Muscle of leg (tissue), 11 donors: ENCODE data around the gene AFAP1. TPM values are rescaled to one million over a fixed set of nuclear protein-coding genes. Genes with fewer than 3 reads are reported as not detected.

ENCODE experiments used
- DNase-seq: peaks from one replicate; pipeline ENCODE4 v3.0.0; 2013
- H3K27ac ChIP-seq: one replicate; pipeline ENCODE4 v1.5.1; 2013; ENCODE audit warnings: mild to moderate bottlenecking, low read length, control low read depth
- H3K27me3 ChIP-seq: one replicate; pipeline ENCODE4 v1.6.1; 2013; ENCODE audit warnings: low read length; ENCODE audit not compliant: control insufficient read depth, insufficient read depth
- H3K36me3 ChIP-seq: one replicate; pipeline ENCODE4 v1.6.1; 2013; ENCODE audit warnings: low read length; ENCODE audit not compliant: control insufficient read depth, insufficient read depth
- H3K4me1 ChIP-seq: one replicate; pipeline ENCODE4 v1.6.1; 2013; ENCODE audit warnings: low read length; ENCODE audit not compliant: control insufficient read depth, insufficient read depth
- H3K4me3 ChIP-seq: one replicate; pipeline ENCODE4 v1.5.1; 2013; ENCODE audit warnings: low read length, control low read depth
- H3K9me3 ChIP-seq: replicated peaks from 2 replicates; pipeline ENCODE4 v1.6.1; 2013; ENCODE audit warnings: low read depth, low read length; ENCODE audit not compliant: control insufficient read depth
- WGBS: methylation state at CpG from one replicate; pipeline ENCODE4 v1.1.5; 2013; ENCODE audit warnings: missing lambda C conversion rate; ENCODE audit not compliant: insufficient coverage; 5-methylcytosine and 5-hydroxymethylcytosine counted together
- polyA plus RNA-seq, 8 donors: library from polyadenylated mRNA; unstranded; fragments of 120-200 nt; gene quantifications; one replicate each; pipeline versions ENCODE4 v1.2.1 to v1.2.3, GENCODE V29; 2013; ENCODE audit warnings: inconsistent platforms in 1 of 8, low replicate concordance in 1 of 8; ENCODE audit not compliant: insufficient read length in 8 of 8, insufficient read depth in 1 of 8
- total RNA-seq: library from RNA; stranded (reverse); fragments of 120-200 nt; gene quantifications from one replicate; pipeline ENCODE4 v1.2.4, GENCODE V29; 2013

Gene AFAP1
- total and polyA plus RNA-seq, 9 donors = 21.9 to 43.0 (median 34.3) TPM

- peaks cover 26% of the 10 kb centered on the region for H3K4me1 ChIP-seq
- DNase-seq = peak; percentile 90
These were observed 21.4 kb upstream of the AFAP1 start for GRCh38 chr4:7960790-7961655.

DNA sequence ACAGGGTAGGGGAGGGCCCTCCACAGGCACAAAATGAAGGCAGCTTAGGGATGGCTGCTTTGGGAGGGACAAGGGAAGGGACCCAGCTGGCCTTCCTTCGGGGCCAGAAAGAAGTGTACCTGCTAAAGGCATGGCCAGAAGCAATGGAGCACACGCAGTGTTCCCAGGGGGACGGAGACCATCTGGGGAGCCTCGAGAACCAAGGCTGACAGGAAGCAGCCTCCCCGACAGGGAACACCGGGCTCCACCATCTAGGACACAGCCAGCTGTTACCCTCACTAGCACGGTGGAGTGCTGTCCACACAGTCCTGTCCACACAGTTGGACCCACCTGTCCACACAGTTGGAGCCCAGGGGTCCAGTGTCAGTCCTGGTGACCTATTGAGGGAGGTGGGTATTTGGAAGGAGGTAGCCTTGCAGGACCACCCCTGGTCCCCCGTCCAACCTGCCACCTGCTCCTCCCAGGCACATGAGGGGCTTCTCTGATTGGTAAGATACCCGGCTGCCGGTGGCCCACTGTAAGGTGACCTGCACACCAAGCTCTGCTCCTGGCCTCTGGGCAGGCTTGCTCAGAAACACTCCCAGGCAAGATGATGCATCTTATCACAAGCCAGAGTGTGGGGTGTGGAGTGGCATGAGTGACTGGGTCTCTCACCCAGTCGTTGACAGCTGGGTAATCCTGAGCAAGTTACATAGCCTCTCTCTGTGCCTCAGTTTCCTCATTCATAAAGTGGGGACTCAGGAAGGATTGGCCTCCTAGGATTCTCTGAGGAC is 20.5 kb upstream of the AFAP1 start:
- Histone ChIP-seq H3K27ac (no peak overlapping the region), H3K9me3 (no peaks in the 10 kb centered on the region), H3K27me3 (no peaks in the 10 kb centered on the region), H3K4me1 (peaks cover 22% of the 10 kb centered on the region), H3K4me3 (no peak overlapping the region), H3K36me3 (no peaks in the 10 kb centered on the region)
- WGBS = 73% methylated on average over 4 of the region's 11 CpGs
- DNase-seq = no peak

More at GRCh38 chr4:7960790-7961655, 21.4 kb upstream of the AFAP1 start:
- no peaks in the 10 kb centered on the region for H3K9me3 ChIP-seq
- WGBS = 53% methylated on average over 8 of the region's 19 CpGs
- H3K36me3 ChIP-seq = no peaks in the 10 kb centered on the region
- H3K4me3 ChIP-seq = no peak overlapping the region
- H3K27me3 ChIP-seq = no peaks in the 10 kb centered on the region
- no peak overlapping the region for H3K27ac ChIP-seq

- no peaks in the 10 kb centered on the region for H3K9me3 ChIP-seq
- H3K27ac ChIP-seq = no peak overlapping the region
- DNase-seq = no peak
- peaks cover 18% of the 10 kb centered on the region for H3K4me1 ChIP-seq
- no peaks in the 10 kb centered on the region for H3K36me3 ChIP-seq
- H3K27me3 ChIP-seq = no peaks in the 10 kb centered on the region
- 92% methylated on average over 2 of the region's 7 CpGs for WGBS
- no peak overlapping the region for H3K4me3 ChIP-seq
These were observed 19.4 kb upstream of the AFAP1 start for GRCh38 chr4:7959078-7959477.

DNA sequence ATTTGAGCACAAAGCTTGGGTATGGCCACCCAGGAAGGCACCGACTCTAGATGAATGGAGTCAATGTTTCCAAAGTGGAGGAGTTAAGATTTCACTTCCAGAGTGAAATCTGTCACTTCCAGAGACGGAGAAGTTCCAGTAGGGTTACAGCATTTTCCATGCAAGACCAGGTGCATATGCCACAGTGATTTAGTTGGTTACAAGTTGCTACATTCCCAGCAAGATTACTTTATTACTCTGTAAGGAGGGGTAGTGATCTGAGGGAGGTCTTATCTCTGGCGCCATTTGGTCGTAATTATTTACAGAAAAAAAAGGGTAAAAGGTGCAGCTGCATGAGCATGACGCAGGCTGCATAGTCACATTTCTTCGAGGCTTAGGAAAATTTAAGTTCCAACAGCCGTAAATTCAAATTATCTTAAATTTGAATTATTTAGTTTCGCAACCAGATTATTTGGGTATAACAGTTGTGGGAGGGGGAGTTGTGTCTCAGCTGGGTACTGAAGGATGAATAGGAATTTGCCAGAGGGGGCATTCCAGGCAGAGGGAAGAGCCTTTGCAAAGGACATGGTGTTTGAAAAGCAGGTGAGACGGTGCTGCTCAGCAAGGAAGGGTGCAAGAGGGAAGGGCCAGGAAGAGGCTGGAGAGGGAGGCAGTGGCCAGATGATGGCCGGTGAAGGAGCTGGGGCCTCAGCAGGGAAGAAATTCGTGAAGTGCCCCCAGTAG is 17.4 kb upstream of the AFAP1 start:
- Histone ChIP-seq H3K27me3 (no peaks in the 10 kb centered on the region), H3K4me3 (no peak overlapping the region), H3K9me3 (no peaks in the 10 kb centered on the region), H3K36me3 (no peaks in the 10 kb centered on the region), H3K4me1 (peaks cover 18% of the 10 kb centered on the region), H3K27ac (no peak overlapping the region)
- WGBS = 64% methylated on average over 4 of the region's 11 CpGs
- no peak for DNase-seq

DNA sequence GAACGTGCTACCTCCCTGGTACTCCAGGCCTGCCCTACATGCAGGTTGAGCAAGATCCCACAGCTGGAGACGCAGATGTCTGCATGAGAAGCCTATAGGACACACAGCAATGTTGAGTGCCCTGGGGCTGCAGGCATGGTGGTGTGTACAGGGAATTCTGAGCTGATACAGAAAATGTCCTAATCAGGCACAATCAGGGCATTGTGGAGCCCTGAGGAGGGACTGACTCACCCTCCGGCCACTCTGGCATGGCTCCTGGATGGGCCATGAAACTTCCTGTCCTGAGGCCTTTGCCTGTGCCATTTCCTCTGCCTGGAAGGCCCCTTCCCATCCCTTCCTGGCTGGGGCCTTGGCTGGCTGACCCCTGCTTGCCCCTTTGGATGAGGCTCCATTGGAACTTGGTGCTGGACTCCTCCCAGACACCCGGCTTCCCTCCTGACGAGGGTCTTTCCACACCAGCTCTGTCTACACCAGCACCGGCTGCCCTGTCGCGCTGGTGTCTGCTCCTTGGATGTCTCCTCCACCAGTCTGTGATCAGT is 16.7 kb upstream of the AFAP1 start:
- Histone ChIP-seq H3K4me3 (no peak overlapping the region), H3K27ac (no peak overlapping the region), H3K27me3 (no peaks in the 10 kb centered on the region), H3K4me1 (peaks cover 18% of the 10 kb centered on the region), H3K9me3 (no peaks in the 10 kb centered on the region), H3K36me3 (no peaks in the 10 kb centered on the region)
- no peak for DNase-seq
- WGBS = no CpG with 5 or more reads among the region's 8 CpGs

GRCh38 chr4:7955393-7955792 is 15.7 kb upstream of the AFAP1 start:
- no peak overlapping the region for H3K4me3 ChIP-seq
- DNase-seq = no peak
- H3K4me1 ChIP-seq = peaks cover 10% of the 10 kb centered on the region
- WGBS = 90% methylated on average over 2 of the region's 4 CpGs
- H3K27ac ChIP-seq = no peak overlapping the region
- no peaks in the 10 kb centered on the region for H3K27me3 ChIP-seq
- no peaks in the 10 kb centered on the region for H3K9me3 ChIP-seq
- H3K36me3 ChIP-seq = no peaks in the 10 kb centered on the region

DNA sequence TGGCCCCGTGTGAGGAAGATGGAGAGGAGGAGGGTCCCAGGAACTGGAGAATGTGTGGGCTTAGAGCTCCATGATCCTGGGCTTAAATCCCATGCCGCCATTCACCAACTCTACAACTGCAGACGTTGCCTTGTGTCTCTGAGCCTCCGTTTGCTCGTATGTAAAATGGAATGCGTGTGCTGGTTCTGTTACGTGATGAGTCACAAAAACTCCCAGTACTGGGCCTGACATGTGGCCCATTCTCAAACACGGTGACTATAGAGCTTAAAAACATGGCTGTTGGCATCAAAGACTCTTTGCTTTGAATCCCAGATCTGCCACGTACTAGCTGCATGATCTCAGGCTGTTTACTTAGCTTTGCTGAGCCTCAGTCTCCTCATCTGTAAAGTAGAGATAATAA is 13.0 kb upstream of the AFAP1 start:
- Histone ChIP-seq H3K27ac (no peak overlapping the region), H3K9me3 (no peaks in the 10 kb centered on the region), H3K4me3 (no peak overlapping the region), H3K4me1 (peaks cover 6% of the 10 kb centered on the region), H3K27me3 (peaks cover 4% of the 10 kb centered on the region), H3K36me3 (no peaks in the 10 kb centered on the region)
- DNase-seq = no peak
- 90% methylated on average over 8 of the region's 9 CpGs for WGBS

- Histone ChIP-seq H3K4me3 (no peak overlapping the region), H3K36me3 (no peaks in the 10 kb centered on the region), H3K27ac (no peak overlapping the region), H3K27me3 (peaks cover 6% of the 10 kb centered on the region), H3K9me3 (no peaks in the 10 kb centered on the region), H3K4me1 (peaks cover 7% of the 10 kb centered on the region)
- DNase-seq = no peak
- 83% methylated on average over 16 of the region's 18 CpGs for WGBS
These were observed 10.8 kb upstream of the AFAP1 start for GRCh38 chr4:7950301-7951092.

DNA sequence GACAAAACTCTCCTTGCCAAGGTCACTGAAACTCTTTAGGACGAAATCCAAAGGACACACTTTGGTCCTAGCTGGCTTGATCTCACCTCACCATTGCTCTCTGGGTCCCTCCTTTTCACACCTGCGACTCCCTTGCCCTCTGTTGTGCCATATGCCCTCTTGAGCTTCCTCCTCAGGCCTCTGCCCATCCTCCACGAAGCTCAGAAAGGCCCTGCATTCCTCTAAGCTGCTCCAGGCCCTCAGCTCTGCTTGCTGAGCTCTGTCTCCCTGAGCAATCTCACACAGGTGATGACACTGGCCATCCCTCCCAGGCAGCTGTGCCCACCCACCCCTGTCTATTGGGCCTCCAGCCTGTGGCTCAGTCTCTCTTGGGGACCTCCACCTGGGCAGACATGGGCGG is 10.1 kb upstream of the AFAP1 start:
- Histone ChIP-seq H3K27me3 (peaks cover 6% of the 10 kb centered on the region), H3K4me3 (no peak overlapping the region)
- 78% methylated on average over 3 of the region's 4 CpGs for WGBS

More for the DNA sequence above, 10.1 kb upstream of the AFAP1 start:
- peaks cover 7% of the 10 kb centered on the region for H3K4me1 ChIP-seq
- no peaks in the 10 kb centered on the region for H3K9me3 ChIP-seq
- no peak for DNase-seq
- no peaks in the 10 kb centered on the region for H3K36me3 ChIP-seq
- no peak overlapping the region for H3K27ac ChIP-seq
